H1 (cell line): ENCODE data around the gene CCDC182. TPM values are rescaled to one million over a fixed set of nuclear protein-coding genes. Genes with fewer than 3 reads are reported as not detected.
A peak's percentile ranks its signal among the peaks of the same experiment; 100 is the strongest.

Source experiments
- CTCF ChIA-PET: fragments of 300-600 bp; sonication (Branson Sonifier 250); formaldehyde crosslinking; loops from one replicate; lab custom pipeline; 2021; ENCODE audit not compliant: partially characterized antibody; lab: Charles Lee
- POLR2A ChIA-PET: fragments of 300-600 bp; sonication (Branson Sonifier 250); formaldehyde crosslinking; loops from one replicate; lab custom pipeline; 2021; ENCODE audit warnings: inconsistent platforms; ENCODE audit not compliant: partially characterized antibody; lab: Charles Lee
- DNase-seq, 2 experiments: peaks; one replicate each; pipeline versions ENCODE4 v3.0.0 to v3.0.0-alpha.2; 2010 to 2022; ENCODE audit warnings: low spot score in 2 of 2, low read depth in 1 of 2, mixed read lengths in 1 of 2
- FAIRE-seq: peaks from 2 replicates; lab custom pipeline; 2011; peaks lifted over from hg19 to GRCh38; lab: Jason Lieb, UNC
- H2AFZ ChIP-seq: 2 replicates; pipeline ENCODE4 v1.8.1; 2012; ENCODE audit warnings: low read length, inconsistent platforms
- H2AK5ac ChIP-seq: 2 replicates; pipeline ENCODE4 v1.6.1; 2013; ENCODE audit warnings: low read depth, low read length
- H2BK120ac ChIP-seq: replicated peaks from 2 replicates; pipeline ENCODE3; 2013; ENCODE audit warnings: low read depth, low read length, inconsistent platforms
- H2BK12ac ChIP-seq: 2 replicates; pipeline ENCODE4 v1.6.1; 2013; ENCODE audit warnings: low read depth, low read length
- H2BK15ac ChIP-seq: 2 replicates; pipeline ENCODE4 v1.6.1; 2013; ENCODE audit warnings: low read length
- H2BK20ac ChIP-seq: 2 replicates; pipeline ENCODE4 v1.6.1; 2013; ENCODE audit warnings: low read length
- H2BK5ac ChIP-seq: 2 replicates; pipeline ENCODE4 v1.6.1; 2013; ENCODE audit warnings: low read depth, low read length
- H3K14ac ChIP-seq: 2 replicates; pipeline ENCODE4 v1.6.1; 2013; ENCODE audit warnings: inconsistent platforms; ENCODE audit not compliant: insufficient read length
- H3K18ac ChIP-seq: 2 replicates; pipeline ENCODE4 v1.6.1; 2013; ENCODE audit warnings: low read length; ENCODE audit errors: extremely low read depth
- H3K23ac ChIP-seq: 2 replicates; pipeline ENCODE4 v1.6.1; 2013; ENCODE audit warnings: inconsistent platforms; ENCODE audit not compliant: insufficient read length
- H3K23me2 ChIP-seq: 2 replicates; pipeline ENCODE4 v1.6.1; 2013; ENCODE audit warnings: low read depth, low read length
- H3K27ac ChIP-seq: 2 replicates; pipeline ENCODE4 v1.6.1; 2011; ENCODE audit warnings: low read depth, low read length, inconsistent platforms
- H3K27me3 ChIP-seq, 4 experiments: replicated peaks in 1 of 4; 1 replicate in 1 of 4; 2 replicates in 3 of 4; pipeline versions ENCODE4 v1.6.1 to v1.8.1; 2011 to 2013; ENCODE audit warnings: low read length in 3 of 4, mild to moderate bottlenecking in 3 of 4, inconsistent platforms in 2 of 4, mixed read lengths in 2 of 4, moderate library complexity in 1 of 4; ENCODE audit not compliant: control insufficient read depth in 3 of 4, insufficient read depth in 3 of 4; ENCODE audit errors: extremely low read depth in 1 of 4
- H3K36me3 ChIP-seq, 4 experiments: 2 replicates each; pipeline versions ENCODE4 v1.6.1 to v1.8.1; 2011 to 2013; ENCODE audit warnings: mild to moderate bottlenecking in 4 of 4, low read length in 3 of 4, moderate library complexity in 2 of 4, control low read depth in 1 of 4, inconsistent platforms in 1 of 4; ENCODE audit not compliant: insufficient read depth in 4 of 4, control insufficient read depth in 2 of 4
- H3K4ac ChIP-seq: replicated peaks from 2 replicates; pipeline ENCODE3; 2013; ENCODE audit warnings: low read length, low read depth, mixed read lengths, inconsistent platforms; ENCODE audit not compliant: insufficient read length
- H3K4me1 ChIP-seq, 4 experiments: replicated peaks in 1 of 4; 1 replicate in 1 of 4; 2 replicates in 3 of 4; pipeline versions ENCODE4 v1.6.1 to v1.8.1; 2011 to 2013; ENCODE audit warnings: low read length in 3 of 4, inconsistent platforms in 2 of 4, mixed read lengths in 1 of 4; ENCODE audit not compliant: insufficient read depth in 4 of 4, control insufficient read depth in 3 of 4
- H3K4me2 ChIP-seq, 2 experiments: 2 replicates each; pipeline versions ENCODE4 v1.6.1 to v1.8.1; 2011 to 2013; ENCODE audit warnings: low read depth in 2 of 2, low read length in 2 of 2, control low read depth in 1 of 2, inconsistent platforms in 1 of 2, mild to moderate bottlenecking in 1 of 2; ENCODE audit not compliant: insufficient read depth in 1 of 2
- H3K4me3 ChIP-seq, 4 experiments: fragments of 200-600, 300-600 bp in 1 of 4; sonication (generic), shearing (Covaris generic), sonication (Bioruptor Twin) in 1 of 4; 2 replicates each; pipeline versions ENCODE4 v1.5.1 to v1.8.1; 2011 to 2016; ENCODE audit warnings: low read length in 4 of 4, low read depth in 3 of 4, control low read depth in 2 of 4, inconsistent platforms in 2 of 4, mild to moderate bottlenecking in 2 of 4, mixed read lengths in 1 of 4, moderate library complexity in 1 of 4; ENCODE audit not compliant: insufficient read depth in 2 of 4; ENCODE audit errors: extremely low read depth in 1 of 4
- H3K56ac ChIP-seq: replicated peaks from 2 replicates; pipeline ENCODE3; 2013; ENCODE audit warnings: low read depth, mild to moderate bottlenecking, mixed read lengths, low read length, inconsistent platforms; ENCODE audit not compliant: insufficient read length
- H3K79me1 ChIP-seq: 2 replicates; pipeline ENCODE4 v1.6.1; 2013; ENCODE audit warnings: low read depth, low read length, control low read depth
- H3K79me2 ChIP-seq, 2 experiments: 2 replicates each; pipeline versions ENCODE4 v1.6.1 to v1.8.1; 2012 to 2013; ENCODE audit warnings: low read length in 2 of 2, mild to moderate bottlenecking in 2 of 2, inconsistent platforms in 1 of 2; ENCODE audit not compliant: insufficient read depth in 2 of 2, control insufficient read depth in 1 of 2
- H3K9ac ChIP-seq, 4 experiments: replicated peaks in 1 of 4; 1 replicate in 1 of 4; 2 replicates in 3 of 4; pipeline versions ENCODE4 v1.6.1 to v1.8.1; 2011 to 2013; ENCODE audit warnings: low read depth in 3 of 4, low read length in 3 of 4, control low read depth in 2 of 4, mild to moderate bottlenecking in 2 of 4, moderate library complexity in 2 of 4, inconsistent platforms in 1 of 4; ENCODE audit errors: extremely low read depth in 1 of 4
- H3K9me3 ChIP-seq, 2 experiments: 2 replicates each; pipeline versions ENCODE4 v1.6.1 to v1.8.1; 2012 to 2013; ENCODE audit warnings: mild to moderate bottlenecking in 2 of 2, moderate library complexity in 2 of 2, control low read depth in 1 of 2, inconsistent platforms in 1 of 2, low read depth in 1 of 2, low read length in 1 of 2, mixed read lengths in 1 of 2; ENCODE audit not compliant: insufficient read depth in 2 of 2
- H4K20me1 ChIP-seq, 2 experiments: replicated peaks in 1 of 2; 2 replicates each; pipeline versions ENCODE3 to v1.8.1; 2011 to 2013; ENCODE audit warnings: inconsistent platforms in 2 of 2, low read length in 2 of 2, mild to moderate bottlenecking in 1 of 2; ENCODE audit not compliant: insufficient read depth in 2 of 2, control insufficient read depth in 1 of 2
- H4K5ac ChIP-seq: 2 replicates; pipeline ENCODE4 v1.6.1; 2013; ENCODE audit warnings: low read length, low read depth, mixed read lengths, inconsistent platforms; ENCODE audit not compliant: insufficient read length
- H4K8ac ChIP-seq: 2 replicates; pipeline ENCODE4 v1.8.0; 2013; ENCODE audit warnings: mild to moderate bottlenecking, moderate library complexity, low read length, inconsistent platforms; ENCODE audit not compliant: insufficient read depth; ENCODE audit errors: extremely low read depth
- H4K91ac ChIP-seq: replicated peaks from 2 replicates; pipeline ENCODE3; 2013; ENCODE audit warnings: low read length, mixed read lengths, inconsistent platforms; ENCODE audit not compliant: insufficient read length
- ASH2L ChIP-seq: fragments of 200-600, 300-600 bp; sonication (generic); IDR thresholded peaks from one replicate; pipeline ENCODE4 v1.7.1; 2017; ENCODE audit warnings: low read length
- BCL11A ChIP-seq, 2 experiments: IDR thresholded peaks; one replicate each; pipeline ENCODE4 v1.6.1; 2011; ENCODE audit warnings: low read depth in 2 of 2, low read length in 2 of 2, mild to moderate bottlenecking in 2 of 2
- CHD2 ChIP-seq: IDR thresholded peaks from 2 replicates; pipeline ENCODE4 v1.6.1; 2012; ENCODE audit warnings: low read length, improper control_type of control experiment
- NRF1 ChIP-seq: IDR thresholded peaks from 2 replicates; pipeline ENCODE4 v1.6.1; 2011; ENCODE audit warnings: mild to moderate bottlenecking, low read depth, low read length, improper control_type of control experiment
- PHF8 ChIP-seq: fragments of 200-600 bp; sonication (generic); conservative IDR thresholded peaks from 2 replicates; pipeline ENCODE4 v1.7.1; 2012; ENCODE audit warnings: low read depth, mild to moderate bottlenecking, inconsistent platforms, low read length, moderate library complexity
- WGBS, 2 experiments: shearing (Covaris generic) in 1 of 2; methylation state at CpG; one replicate each; pipeline versions ENCODE4 v1.1.6 to v1.1.7; 2013 to 2015; ENCODE audit warnings: low lambda C conversion rate in 2 of 2, mixed read lengths in 2 of 2, inconsistent platforms in 1 of 2, low coverage in 1 of 2, missing lambda C conversion rate in 1 of 2; ENCODE audit not compliant: insufficient replicate concordance in 2 of 2, insufficient coverage in 1 of 2, insufficient read length in 1 of 2; ENCODE audit errors: extremely low coverage in 1 of 2, missing lambda C conversion rate in 1 of 2; 5-methylcytosine and 5-hydroxymethylcytosine counted together
- polyA plus RNA-seq, 7 experiments: library from polyadenylated mRNA; depleted of rRNA in 3 of 7; stranded (reverse) in 5 of 7; unstranded in 2 of 7; fragments of >200 nt in 5 of 7; fragments of 200-250 nt in 2 of 7; gene quantifications; 1 replicate in 5 of 7; 2 replicates in 1 of 7; 4 replicates in 1 of 7; pipeline versions ENCODE4 v1.2.1 to v1.2.3, GENCODE V29; 2011 to 2013; ENCODE audit warnings: missing spikeins in 2 of 7, mixed read lengths in 2 of 7
- total RNA-seq: library from RNA; stranded (reverse); fragmentation: NEBNext Ultra II Directional; extraction: Animal tissue kit (Norgen Biotek cat#: 25700); gene quantifications from 2 replicates; pipeline ENCODE4 v1.2.1, GENCODE V29; 2021

CCDC182 gene
- total and polyA plus RNA-seq, 2 of the 8 experiments (the other 6 are each of a cell fraction or from before 2014, with no cell fraction given), result not detected

DNA sequence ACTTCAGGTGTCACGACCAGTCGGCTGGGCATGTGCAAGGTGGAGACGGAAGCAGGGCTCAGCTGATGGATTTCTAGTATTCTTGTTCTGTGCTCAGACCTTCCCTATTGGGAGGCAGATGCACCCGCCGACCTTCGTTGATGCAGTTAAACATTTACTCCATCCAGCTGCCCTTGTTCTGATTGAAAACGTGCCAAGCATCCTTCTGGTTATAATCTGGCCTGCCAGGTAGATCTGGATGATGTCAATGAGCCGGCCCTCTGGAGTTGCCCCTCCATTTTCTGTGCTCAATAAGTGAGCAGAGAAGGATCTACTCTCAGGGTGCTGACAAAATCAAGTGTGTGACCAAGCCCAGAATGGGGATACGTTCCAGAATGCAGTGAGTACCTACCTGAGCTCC is 38.3 kb downstream of the CCDC182 start:
- Histone ChIP-seq H4K8ac (no peak overlapping the region), H3K79me2 (no peaks in the 10 kb centered on the region), H4K5ac (no peak overlapping the region), H3K4ac (no peak overlapping the region), H2BK5ac (no peak overlapping the region), H3K4me1 (peaks cover 0 to 11% (median 6%) of the 10 kb centered on the region in 4 experiments; a peak in 6 of 7 replicates), H3K18ac (no peak overlapping the region), H3K4me3 (no peak overlapping the region), H2BK12ac (peak overlapping the region; percentile 27; the same call in 1 of the 2 replicates), H2AK5ac (no peak overlapping the region), H3K23ac (no peak overlapping the region), H3K9ac (no peak overlapping the region), H3K79me1 (no peaks in the 10 kb centered on the region), H3K14ac (no peak overlapping the region), H2AFZ (no peak overlapping the region), H3K27me3 (no peaks in the 10 kb centered on the region; a peak in 2 of 7 replicates), H2BK15ac (peak overlapping the region; percentile 72; the same call in 1 of the 2 replicates), H3K9me3 (no peaks in the 10 kb centered on the region), H3K27ac (no peak overlapping the region), H3K36me3 (no peaks in the 10 kb centered on the region), H3K23me2 (no peaks in the 10 kb centered on the region), H2BK120ac (no peak overlapping the region), H3K4me2 (no peak overlapping the region), H2BK20ac (no peak overlapping the region), H4K20me1 (no peaks in the 10 kb centered on the region), H4K91ac (no peak overlapping the region), H3K56ac (no peak overlapping the region)
- DNase-seq (peak in 1 of 2 experiments; percentile 39), FAIRE-seq (no peak)
- no peak for TF ChIP-seq BCL11A (IDR thresholded peaks at IDR 0.05; ENCODE audit: low read depth in 2 of 2, low read length in 2 of 2)
- no peak for TF ChIP-seq NRF1
- no peak for TF ChIP-seq PHF8
- no peak for TF ChIP-seq CHD2
- TF ChIP-seq ASH2L, result no peak
- POLR2A ChIA-PET, result no interaction called here
- CTCF ChIA-PET, result interaction anchor here (0.9 to 2.2 kb wide), 6 partner anchors 10 to 463 kb away, joined by 3 to 9 read pairs (median 4); no protein-coding TSS in a partner anchor
- 91% methylated on average over 9 of the region's 9 CpGs; no CpG with 5 or more reads in 1 of the 2 experiments for WGBS, 2 experiments
